NK-92 (cell line): ENCODE results near the gene KIR2DL4.
"Not testable (repeated sequence)": the region's sequence is repeated elsewhere in the genome, so short reads cannot be mapped to it uniquely, and the experiment has no call there.

ENCODE experiments used
- DNase-seq: peaks from one replicate; lab custom pipeline; 2025; ENCODE audit not compliant: unreplicated experiment; lab: John Stamatoyannopoulos, UW

KIR2DL4 gene

DNA sequence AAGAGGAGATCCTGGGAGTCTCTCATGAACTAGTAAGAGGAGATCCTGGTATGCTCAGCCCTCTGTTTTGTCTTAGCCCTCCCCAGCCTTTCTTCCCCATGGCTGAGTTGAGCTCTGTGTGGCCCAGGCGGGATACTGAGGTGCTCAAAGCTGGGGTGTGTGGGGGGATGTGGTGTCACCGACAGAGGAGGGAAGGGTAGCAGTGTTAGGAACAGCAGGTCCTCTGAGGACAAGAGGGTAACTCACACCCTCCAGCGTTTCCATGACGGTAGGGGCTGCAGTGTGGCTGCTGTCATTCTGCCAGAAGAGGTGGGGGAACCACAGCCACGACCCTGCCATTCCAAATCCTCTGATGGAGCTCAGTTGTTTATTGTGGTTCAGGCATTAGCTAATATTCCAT, 691 bp downstream of the KIR2DL4 start:
- DNase-seq: no peak

DNA sequence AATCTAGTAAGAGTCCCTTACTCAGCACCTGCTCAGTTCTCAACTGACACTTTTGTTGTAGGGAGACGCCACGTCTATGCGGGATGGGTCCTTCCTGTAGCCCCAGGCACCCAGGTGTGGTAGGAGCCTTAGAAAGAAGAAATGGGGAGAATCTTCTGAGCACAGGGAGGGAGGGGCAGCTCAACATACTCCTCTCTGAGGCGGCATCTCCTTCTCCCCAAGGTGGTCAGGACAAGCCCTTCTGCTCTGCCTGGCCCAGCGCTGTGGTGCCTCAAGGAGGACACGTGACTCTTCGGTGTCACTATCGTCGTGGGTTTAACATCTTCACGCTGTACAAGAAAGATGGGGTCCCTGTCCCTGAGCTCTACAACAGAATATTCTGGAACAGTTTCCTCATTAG, 1.2 kb downstream of the KIR2DL4 start:
- DNase-seq: no peak

DNA sequence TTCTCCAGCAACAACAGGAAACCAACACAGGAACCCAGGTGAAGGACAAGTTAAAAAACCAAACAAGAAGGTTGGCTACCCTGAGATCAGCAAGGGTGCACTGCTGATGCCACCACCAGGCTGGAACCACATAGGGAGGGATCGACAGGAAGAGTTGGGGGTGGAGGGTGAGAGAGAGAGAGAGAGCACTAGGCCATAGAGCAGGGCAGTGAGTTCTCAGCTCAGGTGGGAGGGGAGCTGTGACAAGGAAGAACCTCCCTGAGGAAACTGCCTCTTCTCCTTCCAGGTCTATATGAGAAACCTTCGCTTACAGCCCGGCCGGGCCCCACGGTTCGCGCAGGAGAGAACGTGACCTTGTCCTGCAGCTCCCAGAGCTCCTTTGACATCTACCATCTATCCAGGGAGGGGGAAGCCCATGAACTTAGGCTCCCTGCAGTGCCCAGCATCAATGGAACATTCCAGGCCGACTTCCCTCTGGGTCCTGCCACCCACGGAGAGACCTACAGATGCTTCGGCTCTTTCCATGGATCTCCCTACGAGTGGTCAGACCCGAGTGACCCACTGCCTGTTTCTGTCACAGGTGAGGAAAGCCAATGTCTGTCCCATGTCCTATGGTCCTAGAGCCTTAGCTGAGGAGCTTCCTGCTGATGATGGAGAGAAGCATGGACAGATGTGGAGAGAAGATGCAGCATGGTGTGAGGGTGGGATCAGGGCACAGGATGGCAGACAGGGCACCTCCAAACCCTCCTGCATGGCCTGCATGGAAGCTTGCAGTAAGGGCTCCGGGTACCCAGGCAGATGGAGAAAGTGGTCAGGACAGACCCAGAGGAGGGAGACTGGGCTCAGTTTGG, 2.5 kb downstream of the KIR2DL4 start:
- no peak for DNase-seq

DNA sequence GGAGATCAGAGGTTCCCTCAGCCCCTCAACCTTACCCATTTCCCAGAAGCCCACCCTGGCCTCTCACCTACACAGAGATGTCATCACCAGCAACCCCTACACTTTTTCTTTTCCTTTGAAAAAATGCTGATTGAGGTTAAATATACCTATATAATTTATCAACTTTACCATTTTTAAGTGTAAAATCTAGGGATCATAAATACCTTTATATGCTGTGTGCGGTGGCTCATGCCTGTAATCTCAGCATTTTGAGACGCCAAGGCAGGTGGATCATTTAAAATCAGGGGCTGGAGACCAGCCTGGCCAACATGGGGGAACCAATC, 3.1 kb downstream of the KIR2DL4 start:
- no peak for DNase-seq

DNA sequence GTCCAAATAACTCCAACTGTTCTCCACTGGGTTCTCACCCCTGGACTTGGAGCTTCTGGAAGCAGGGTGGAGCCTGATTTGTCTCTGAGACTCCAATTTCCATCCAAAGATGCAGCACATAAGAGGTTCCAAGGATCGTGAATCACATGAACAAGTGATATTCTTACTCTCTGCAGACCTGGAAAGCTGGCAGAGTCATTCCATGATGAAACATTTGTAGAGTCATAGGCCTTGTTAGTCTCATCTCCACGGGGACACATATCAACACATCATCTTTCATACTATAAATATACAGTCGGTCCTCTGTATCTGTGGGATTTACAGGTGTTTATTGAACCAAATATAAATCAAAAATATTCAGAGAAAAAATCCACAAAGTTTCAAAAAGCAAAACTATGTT, 11.2 kb downstream of the KIR2DL4 start:
- not testable (repeated sequence) for DNase-seq

DNA sequence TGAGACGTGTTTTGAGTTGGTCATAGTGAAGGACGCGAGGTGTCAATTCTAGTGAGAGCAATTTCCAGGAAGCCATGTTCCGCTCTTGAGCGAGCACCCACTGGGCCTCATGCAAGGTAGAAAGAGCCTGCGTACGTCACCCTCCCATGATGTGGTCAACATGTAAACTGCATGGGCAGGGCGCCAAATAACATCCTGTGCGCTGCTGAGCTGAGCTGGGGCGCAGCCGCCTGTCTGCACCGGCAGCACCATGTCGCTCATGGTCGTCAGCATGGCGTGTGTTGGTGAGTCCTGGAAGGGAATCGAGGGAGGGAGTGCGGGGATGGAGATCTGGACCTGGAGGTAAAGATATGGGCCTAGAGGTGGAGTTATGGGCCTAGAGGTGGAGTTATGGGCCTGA, 12.8 kb downstream of the KIR2DL4 start, which contains the start of gene KIR3DL1:
KIR3DL1 (plus strand) TSS at position 218 of the 400 bp plus-strand sequence.
- not testable (repeated sequence) for DNase-seq

DNA sequence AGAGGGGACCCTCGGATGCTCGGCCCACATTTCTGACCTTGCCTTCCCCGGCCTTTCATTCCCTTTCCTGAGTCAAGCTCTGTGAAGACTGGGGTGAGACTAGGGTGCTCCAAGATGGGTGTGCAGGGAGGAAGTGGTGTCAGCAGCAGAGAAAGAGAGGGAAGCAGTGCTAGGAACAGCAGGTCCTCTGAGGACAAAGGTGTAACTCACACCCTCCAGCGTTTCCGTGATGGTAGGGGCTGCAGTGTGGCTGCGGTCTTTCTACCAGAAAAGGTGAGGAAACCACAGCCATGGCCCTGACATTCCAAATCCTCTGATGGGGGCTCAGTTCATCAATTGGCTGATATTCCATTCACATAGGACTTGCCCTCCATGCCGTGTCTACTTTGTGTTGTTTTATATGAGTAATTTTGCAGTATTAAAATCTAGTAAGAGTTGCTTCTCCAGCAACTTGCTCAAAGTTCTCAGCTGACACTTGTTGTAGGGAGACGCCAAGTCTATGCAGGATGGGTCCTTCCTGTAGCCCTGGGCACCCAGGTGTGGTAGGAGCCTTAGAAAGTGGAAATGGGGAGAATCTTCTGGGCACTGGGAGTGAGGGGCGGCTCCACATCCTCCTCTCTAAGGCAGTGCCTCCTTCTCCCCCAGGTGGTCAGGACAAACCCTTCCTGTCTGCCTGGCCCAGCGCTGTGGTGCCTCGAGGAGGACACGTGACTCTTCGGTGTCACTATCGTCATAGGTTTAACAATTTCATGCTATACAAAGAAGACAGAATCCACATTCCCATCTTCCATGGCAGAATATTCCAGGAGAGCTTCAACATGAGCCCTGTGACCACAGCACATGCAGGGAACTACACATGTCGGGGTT, 14.5 kb downstream of the KIR2DL4 start:
- no peak for DNase-seq

DNA sequence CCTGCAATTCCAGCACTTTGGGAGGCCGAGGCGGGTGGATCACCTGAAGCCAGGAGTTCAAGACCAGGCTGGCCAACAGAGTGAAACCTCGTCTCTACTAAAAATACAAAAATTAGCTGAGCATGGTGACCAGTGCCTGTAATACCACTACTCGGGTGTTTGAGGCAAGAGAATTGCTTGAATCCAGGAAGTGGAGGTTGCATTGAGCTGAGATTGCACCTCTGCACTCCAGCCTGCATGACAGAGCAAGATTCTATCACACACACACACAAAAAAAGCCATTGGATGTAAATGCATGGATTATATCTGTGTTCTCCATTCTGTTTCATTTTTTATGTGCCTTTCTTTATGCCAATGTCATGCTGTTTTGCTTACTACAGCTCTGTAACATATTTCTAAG, 21.0 kb downstream of the KIR2DL4 start:
- not testable (repeated sequence) for DNase-seq

DNA sequence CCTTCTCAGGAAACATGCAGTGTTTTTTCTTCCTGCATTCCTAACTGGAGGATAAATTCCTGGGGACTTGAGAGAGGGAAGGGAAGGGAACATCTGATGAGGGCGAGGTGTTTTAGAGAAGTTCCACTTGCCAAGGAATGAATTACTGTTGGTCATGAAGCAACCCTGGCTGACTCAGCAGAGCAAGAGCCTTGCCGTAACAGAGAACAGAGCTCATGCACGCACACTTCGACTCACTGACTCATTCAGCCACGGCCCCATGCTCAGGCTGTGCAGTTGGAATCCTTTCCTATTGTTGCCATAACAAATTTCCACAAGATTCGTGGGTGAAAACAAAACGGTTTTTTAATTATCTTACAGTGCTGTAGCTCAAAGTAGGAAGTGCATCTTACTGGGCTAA, 21.9 kb downstream of the KIR2DL4 start:
- DNase-seq: not testable (repeated sequence)

DNA sequence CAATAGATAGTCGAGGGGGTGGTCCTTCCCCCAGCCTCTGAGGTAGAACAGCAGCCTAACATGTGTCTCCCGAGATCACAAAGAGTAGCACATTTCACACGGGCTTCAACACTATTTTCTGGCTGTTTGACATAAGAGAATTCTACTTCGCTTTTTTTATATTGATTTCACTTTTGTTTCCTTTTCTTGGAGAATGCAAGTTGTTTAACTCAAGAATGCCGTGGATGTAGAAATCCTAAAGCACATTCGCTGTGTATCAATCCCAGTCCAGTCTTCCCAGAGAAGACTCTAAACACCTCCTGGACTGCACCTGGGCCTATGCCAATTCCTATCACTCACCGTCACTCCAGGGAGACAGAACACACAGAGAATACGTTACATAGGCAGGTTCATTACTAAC, 24.7 kb downstream of the KIR2DL4 start:
- not testable (repeated sequence) for DNase-seq

DNA sequence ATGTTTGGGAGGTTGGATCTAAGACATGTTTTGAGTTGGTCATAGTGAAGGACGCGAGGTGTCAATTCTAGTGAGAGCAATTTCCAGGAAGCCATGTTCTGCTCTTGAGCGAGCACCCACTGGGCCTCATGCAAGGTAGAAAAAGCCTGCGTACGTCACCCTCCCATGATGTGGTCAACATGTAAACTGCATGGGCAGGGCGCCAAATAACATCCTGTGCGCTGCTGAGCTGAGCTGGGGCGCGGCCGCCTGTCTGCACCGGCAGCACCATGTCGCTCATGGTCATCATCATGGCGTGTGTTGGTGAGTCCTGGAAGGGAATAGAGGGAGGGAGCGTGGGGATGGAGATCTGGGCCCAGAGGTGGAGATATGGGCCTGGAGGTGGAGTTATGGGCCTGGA, 29.1 kb downstream of the KIR2DL4 start, which contains the start of gene KIR2DS4:
KIR2DS4 (plus strand) TSS at position 181 of the 400 bp plus-strand sequence.
- not testable (repeated sequence) for DNase-seq

DNA sequence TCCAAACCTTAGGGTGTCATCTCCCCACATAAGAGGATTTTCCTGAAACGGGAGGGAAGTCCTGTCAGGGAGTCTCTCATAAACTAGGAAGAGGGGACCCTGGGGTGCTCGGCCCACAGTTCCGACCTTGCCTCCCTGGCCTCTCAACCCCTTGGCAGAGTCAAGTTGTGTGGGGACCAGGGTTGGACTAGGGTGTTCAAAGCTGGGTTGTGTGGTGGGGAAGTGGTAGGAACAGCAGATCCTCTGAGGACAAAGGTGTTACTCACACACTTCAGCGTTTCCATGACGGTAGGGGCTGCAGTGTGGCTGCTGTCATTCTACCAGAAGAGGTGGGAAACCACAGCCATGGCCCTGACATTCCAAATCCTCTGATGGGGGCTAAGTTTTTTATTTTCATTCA, 31.7 kb downstream of the KIR2DL4 start:
- not testable (repeated sequence) for DNase-seq

DNA sequence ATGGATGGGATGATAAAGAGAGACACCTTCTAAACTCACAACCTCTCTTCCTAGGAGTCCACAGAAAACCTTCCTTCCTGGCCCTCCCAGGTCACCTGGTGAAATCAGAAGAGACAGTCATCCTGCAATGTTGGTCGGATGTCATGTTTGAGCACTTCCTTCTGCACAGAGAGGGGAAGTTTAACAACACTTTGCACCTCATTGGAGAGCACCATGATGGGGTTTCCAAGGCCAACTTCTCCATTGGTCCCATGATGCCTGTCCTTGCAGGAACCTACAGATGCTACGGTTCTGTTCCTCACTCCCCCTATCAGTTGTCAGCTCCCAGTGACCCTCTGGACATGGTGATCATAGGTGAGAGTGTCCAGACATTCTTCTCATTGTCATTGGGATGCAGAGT, 34.1 kb downstream of the KIR2DL4 start:
- DNase-seq: not testable (repeated sequence)

DNA sequence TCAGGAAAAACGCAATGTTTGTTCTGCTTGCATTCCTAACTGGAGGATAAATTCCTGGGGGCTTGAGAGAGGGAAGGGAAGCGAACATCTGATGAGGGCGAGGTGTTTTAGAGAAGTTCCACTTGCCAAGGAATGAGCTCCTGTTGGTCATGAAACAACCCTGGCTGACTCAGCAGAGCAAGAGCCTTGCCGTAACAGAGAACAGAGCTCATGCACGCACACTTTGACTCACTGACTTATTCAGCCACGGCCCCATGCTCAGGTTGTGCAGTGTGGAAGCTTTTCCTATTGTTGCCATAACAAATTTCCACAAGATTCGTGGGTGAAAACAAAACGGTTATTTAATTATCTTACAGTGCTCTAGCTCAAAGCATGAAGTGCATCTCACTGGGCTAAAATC, 39.8 kb downstream of the KIR2DL4 start:
- not testable (repeated sequence) for DNase-seq

DNA sequence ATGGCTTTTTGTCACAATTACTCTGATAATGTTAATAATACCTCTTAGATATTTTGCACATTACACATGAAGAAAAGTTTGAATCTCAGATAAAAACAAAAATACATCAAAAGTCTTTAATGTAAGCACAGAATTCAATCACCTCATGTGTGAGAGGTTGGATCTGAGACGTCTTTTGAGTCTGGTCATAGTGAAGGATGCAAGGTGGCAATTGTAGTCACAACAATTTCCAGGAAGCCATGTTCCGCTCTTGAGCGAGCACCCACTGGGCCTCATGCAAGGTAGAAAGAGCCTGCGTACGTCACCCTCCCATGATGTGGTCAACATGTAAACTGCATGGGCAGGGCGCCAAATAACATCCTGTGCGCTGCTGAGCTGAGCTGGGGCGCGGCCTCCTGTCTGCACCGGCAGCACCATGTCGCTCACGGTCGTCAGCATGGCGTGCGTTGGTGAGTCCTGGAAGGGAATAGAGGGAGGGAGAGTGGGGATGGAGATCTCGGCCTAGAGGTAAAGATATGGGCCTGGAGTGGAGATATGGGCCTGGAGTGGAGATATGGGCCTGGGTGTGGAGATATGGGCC, 46.7 kb downstream of the KIR2DL4 start, which contains the start of gene KIR3DL2:
KIR3DL2 (plus strand) TSS at position 383 of the 580 bp plus-strand sequence; CDS start at position 416, 33 bp downstream.
- not testable (repeated sequence) for DNase-seq

DNA sequence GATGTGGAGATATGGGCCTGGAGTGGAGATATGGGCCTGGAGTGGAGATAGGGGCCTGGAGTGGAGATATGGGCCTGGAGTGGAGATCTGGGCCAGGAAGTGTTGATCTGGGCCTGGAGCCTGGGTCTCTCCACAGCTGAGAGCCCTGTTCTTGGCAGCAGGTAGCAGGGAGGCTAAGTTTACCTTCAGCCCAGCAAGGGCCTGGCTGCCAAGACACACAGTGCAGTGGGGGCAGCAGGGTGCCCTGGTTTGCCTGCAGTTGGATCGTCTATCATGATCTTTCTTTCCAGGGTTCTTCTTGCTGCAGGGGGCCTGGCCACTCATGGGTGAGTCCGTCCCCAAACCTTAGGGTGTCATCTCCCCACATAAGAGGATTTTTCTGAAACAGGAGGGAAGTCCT, 47.5 kb downstream of the KIR2DL4 start:
- no peak for DNase-seq

DNA sequence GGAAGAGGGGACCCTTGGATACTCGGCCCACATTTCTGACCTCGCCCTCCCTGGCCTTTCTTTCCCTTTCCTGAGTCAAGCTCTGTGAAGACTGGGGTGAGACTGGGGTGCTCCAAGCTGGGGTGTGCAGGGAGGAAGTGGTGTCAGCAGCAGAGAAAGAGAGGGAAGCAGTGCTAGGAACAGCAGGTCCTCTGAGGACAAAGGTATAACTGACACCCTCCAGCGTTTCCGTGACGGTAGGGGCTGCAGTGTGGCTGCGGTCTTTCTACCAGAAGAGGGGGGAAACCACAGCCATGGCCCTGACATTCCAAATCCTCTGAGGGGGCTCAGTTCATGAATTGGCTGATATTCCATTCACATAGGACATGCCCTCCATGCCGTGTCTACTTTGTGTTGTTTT, 47.9 kb downstream of the KIR2DL4 start:
- no peak for DNase-seq

DNA sequence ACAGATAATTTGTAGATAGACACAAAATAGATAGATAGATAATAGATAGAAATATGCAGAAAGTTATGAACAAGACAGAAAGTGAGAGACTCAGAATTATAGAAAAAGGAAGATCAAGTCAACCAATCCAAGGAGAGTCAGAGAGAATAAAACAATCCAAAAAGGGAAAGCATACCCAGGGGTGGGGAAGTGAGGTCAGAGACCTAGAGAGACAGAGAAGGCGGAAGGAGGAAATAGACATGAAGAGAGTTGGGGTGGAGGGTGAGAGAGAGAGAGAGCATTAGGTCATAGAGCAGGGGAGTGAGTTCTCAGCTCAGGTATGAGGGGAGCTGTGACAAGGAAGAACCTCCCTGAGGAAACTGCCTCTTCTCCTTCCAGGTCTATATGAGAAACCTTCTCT, 51.8 kb downstream of the KIR2DL4 start:
- not testable (repeated sequence) for DNase-seq

DNA sequence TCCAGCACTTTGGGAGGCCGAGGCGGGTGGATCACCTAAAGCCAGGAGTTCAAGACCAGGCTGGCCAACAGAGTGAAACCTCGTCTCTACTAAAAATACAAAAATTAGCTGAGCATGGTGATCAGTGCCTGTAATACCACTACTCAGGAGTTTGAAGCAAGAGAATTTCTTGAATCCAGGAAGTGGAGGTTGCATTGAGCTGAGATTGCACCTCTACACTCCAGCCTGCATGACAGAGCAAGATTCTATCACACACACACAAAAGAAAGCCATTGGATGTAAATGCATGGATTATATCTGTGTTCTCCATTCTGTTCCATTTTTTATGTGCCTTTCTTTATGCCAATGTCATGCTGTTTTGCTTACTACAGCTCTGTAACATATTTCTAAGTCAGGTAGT, 55.1 kb downstream of the KIR2DL4 start:
- not testable (repeated sequence) for DNase-seq

DNA sequence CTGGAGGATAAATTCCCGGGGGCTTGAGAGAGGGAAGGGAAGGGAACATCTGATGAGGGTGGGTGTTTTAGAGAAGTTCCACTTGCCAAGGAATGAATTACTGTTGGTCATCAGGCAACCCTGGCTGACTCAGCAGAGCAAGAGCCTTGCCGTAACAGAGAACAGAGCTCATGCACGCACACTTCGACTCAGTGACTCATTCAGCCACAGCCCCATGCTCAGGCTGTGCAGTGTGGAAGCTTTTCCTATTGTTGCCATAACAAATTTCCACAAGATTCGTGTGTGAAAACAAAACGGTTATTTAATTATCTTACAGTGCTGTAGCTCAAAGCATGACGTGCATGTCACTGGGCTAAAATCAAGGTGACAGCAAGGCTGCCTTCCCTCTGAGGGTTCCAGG, 56.0 kb downstream of the KIR2DL4 start:
- not testable (repeated sequence) for DNase-seq

DNA sequence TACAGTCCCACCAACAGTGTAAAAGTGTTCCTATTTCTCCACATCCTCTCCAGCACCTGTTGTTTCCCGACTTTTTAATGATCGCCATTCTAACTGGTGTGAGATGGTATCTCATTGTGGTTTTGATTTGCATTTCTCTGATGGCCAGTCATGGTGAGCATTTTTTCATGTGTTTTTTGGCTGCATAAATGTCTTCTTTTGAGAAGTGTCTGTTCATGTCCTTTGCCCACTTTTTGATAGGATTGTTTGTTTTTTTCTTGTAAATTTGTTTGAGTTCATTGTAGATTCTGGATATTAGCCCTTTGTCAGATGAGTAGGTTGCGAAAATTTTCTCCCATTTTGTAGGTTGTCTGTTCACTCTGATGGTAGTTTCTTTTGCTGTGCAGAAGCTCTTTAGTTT, 60.0 kb downstream of the KIR2DL4 start:
- not testable (repeated sequence) for DNase-seq
